Measurements from ENCODE around the gene CPAMD8.

CPAMD8 gene

DNA sequence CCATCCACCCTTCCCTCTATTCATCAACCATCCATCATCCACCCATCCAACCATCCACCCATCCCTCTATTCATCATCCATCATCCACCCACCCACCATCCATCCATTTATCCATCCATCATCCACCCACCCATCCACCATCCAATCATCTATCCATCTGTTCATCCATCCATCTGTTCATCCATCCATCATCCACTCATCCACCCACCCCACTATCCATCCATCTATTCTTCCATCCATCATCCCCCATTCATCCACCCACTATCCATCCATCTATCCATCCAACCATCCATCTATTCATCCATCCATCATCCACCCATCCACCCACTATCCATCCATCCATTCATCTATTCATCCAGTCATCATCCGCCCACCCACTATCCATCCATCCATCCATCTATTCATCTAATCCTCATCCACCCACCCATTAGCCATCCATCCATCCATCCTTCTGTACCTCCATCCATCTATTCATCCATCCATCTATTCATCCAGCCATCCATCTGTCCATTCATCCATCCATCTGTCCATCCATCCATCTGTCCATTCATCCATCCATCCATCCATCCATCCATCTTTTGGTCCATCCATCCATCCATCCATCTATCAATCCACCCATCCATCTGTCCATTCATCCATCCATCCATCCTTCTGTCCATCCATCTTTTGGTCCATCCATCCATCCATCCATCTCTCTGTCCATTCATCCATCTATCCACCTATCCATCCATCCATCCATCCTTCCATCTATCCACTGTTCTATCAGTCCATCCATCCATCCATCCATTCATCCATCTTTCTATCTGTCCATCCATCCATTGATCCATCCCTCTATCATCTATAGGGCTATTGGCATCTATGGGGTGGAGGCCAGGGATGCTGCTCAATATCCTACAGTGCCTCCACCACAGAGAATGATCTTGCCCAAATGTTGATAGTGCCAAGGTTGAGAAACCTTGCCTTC lies 47.5 kb downstream of the CPAMD8 start:
- Mint-ChIP-seq H3K4me1 (no peaks in the 10 kb centered on the region), H3K36me3 (ENCODE audit: low read depth) (peaks cover 74% of the 10 kb centered on the region), H3K27ac (no peak overlapping the region), H3K27me3 (ENCODE audit: low read depth, poor library complexity) (no peaks in the 10 kb centered on the region), H3K4me3 (no peak overlapping the region), H3K9me3 (peaks cover 21% of the 10 kb centered on the region)
- DNase-seq = no peak
- TF ChIP-seq, protein P1, sequence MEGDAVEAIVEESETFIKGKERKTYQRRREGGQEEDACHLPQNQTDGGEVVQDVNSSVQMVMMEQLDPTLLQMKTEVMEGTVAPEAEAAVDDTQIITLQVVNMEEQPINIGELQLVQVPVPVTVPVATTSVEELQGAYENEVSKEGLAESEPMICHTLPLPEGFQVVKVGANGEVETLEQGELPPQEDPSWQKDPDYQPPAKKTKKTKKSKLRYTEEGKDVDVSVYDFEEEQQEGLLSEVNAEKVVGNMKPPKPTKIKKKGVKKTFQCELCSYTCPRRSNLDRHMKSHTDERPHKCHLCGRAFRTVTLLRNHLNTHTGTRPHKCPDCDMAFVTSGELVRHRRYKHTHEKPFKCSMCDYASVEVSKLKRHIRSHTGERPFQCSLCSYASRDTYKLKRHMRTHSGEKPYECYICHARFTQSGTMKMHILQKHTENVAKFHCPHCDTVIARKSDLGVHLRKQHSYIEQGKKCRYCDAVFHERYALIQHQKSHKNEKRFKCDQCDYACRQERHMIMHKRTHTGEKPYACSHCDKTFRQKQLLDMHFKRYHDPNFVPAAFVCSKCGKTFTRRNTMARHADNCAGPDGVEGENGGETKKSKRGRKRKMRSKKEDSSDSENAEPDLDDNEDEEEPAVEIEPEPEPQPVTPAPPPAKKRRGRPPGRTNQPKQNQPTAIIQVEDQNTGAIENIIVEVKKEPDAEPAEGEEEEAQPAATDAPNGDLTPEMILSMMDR (IDR thresholded peaks at IDR 0.05) = no peak

DNA sequence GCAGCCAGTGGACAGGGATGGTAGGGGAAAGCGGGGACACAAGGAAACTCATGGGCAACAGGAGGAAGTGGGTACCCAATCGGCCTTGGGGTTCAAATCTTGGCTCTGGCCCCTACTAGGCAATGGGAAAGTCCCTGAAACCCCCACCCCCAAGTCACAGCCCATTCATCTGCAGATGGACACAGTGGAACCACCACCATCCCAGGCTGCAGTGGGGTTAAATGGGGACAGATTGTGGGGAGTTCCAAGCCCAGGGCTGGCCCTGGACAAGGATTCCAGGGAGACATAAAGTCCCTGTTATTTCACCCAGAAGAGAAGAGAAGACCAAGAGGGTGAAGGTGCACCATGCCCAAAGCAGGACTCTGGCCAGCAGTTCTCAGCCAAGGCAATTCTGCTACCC lies 48.5 kb downstream of the CPAMD8 start:
- peaks cover 12% of the 10 kb centered on the region for H3K9me3 Mint-ChIP-seq
- TF ChIP-seq, protein P1 (IDR thresholded peaks at IDR 0.05) = no peak
- no peak overlapping the region for H3K4me3 Mint-ChIP-seq

DNA sequence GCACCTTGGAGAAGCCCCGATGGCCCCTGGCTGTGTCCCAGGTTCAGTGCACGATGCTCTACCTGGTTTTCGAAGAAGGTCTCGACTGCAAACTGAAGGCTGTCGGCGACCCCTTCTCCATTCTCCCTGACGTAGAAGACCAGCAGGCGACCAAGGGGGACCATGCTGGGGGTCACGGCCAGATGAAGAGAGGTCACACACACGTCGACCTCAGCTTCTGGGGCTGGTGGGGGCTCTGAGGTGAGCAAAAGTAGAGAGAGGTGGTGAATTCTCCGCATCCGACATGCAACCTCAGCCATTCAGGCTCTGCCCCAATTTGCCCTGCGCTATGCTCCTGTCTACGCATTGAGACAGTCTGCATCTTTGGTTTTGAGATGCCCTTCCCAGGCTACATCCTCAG lies 49.3 kb downstream of the CPAMD8 start:
- Mint-ChIP-seq H3K27ac (no peak overlapping the region), H3K27me3 (ENCODE audit: low read depth, poor library complexity) (no peaks in the 10 kb centered on the region), H3K4me3 (no peak overlapping the region), H3K36me3 (ENCODE audit: low read depth) (peaks cover 70% of the 10 kb centered on the region), H3K4me1 (no peaks in the 10 kb centered on the region), H3K9me3 (peaks cover 11% of the 10 kb centered on the region)
- TF ChIP-seq, protein P1 (IDR thresholded peaks at IDR 0.05) = no peak
- no peak for DNase-seq

More for the DNA sequence above, 48.5 kb downstream of the CPAMD8 start:
- peaks cover 70% of the 10 kb centered on the region for H3K36me3 Mint-ChIP-seq (ENCODE audit: low read depth)
- H3K27ac Mint-ChIP-seq = no peak overlapping the region
- no peak for DNase-seq
- H3K4me1 Mint-ChIP-seq = no peaks in the 10 kb centered on the region
- no peaks in the 10 kb centered on the region for H3K27me3 Mint-ChIP-seq (ENCODE audit: low read depth, poor library complexity)

DNA sequence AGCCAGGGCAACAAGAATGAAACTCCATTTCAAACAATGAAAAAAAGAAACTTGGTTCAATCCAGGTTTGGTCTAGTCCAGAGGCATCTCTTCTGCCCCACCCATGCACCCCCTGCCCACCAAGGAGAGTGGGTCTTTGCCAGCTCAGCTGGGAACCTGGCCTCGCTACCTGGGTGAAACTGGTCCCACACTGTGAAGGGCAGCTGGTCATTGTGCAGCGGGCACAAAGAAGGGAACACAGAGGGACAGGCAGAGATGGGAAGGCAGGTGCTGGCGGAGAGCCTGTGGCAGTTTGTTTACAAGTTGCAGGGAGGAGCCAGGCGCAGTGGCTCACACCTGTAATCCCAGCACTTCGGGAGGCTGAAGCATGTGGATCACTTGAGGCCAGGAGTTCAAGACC lies 50.2 kb downstream of the CPAMD8 start:
- H3K4me3 Mint-ChIP-seq = no peak overlapping the region
- H3K9me3 Mint-ChIP-seq = peaks cover 11% of the 10 kb centered on the region
- TF ChIP-seq, protein P1 (IDR thresholded peaks at IDR 0.05) = no peak
- DNase-seq = no peak
- H3K4me1 Mint-ChIP-seq = no peaks in the 10 kb centered on the region
- no peak overlapping the region for H3K27ac Mint-ChIP-seq
- peaks cover 73% of the 10 kb centered on the region for H3K36me3 Mint-ChIP-seq (ENCODE audit: low read depth)
- H3K27me3 Mint-ChIP-seq (ENCODE audit: low read depth, poor library complexity) = no peaks in the 10 kb centered on the region

DNA sequence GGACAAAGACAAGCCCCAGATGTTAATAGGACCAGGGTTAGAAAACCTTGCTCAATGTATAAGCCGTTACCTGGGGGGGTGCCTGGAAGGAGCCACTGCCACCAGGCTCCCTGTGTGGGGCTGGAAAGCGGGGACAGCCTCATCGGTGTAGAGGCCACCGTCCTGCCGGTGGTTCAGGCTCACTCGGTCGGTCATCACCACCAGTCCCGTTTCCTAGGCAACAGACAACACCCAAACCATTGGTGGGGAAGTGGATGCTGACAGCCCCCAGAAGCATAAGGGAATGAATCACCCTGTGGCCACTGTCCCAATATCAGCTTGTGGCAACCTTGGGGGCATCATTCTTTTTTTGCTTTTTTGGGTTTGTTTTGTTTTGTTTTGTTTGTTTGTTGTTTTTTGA lies 55.8 kb downstream of the CPAMD8 start:
- peaks cover 31% of the 10 kb centered on the region for H3K9me3 Mint-ChIP-seq
- no peak for DNase-seq

More for the DNA sequence above, 55.8 kb downstream of the CPAMD8 start:
- no peak overlapping the region for H3K4me3 Mint-ChIP-seq
- TF ChIP-seq, protein P1 (IDR thresholded peaks at IDR 0.05) = no peak
- H3K4me1 Mint-ChIP-seq = no peaks in the 10 kb centered on the region
- H3K27me3 Mint-ChIP-seq (ENCODE audit: low read depth, poor library complexity) = no peaks in the 10 kb centered on the region
- H3K27ac Mint-ChIP-seq = no peak overlapping the region
- H3K36me3 Mint-ChIP-seq (ENCODE audit: low read depth) = peaks cover 88% of the 10 kb centered on the region
